ENCODE results near the gene PPP1R9B. TPM values are rescaled to one million over a fixed set of nuclear protein-coding genes. Genes with fewer than 3 reads are reported as not detected.

Gene PPP1R9B
- total and polyA plus RNA-seq, 3 donors from 2014 or later, result 49.1 to 82.4 (median 81.1) TPM

- Histone ChIP-seq H3K9me3 (no peaks in the 10 kb centered on the region), H3K27ac (no peak overlapping the region), H3K27me3 (no peaks in the 10 kb centered on the region), H3K4me1 (peaks cover 14% of the 10 kb centered on the region), H3K4me3 (no peak overlapping the region), H3K36me3 (ENCODE audit: low read depth, missing control alignments) (no peaks in the 10 kb centered on the region)
- intact Hi-C loops (cut with DNase I; ENCODE audit: low total_unique reads), result no loop called here
- WGBS, 2 donors, result 84 to 88% methylated on average over 12 of the region's 12 CpGs
- no peak for DNase-seq
- TF ChIP-seq POLR2A (IDR thresholded peaks at IDR 0.05), result no peak
- TF ChIP-seq CTCF (IDR thresholded peaks at IDR 0.05), result no peak
These were observed 31.4 kb upstream of the PPP1R9B start for GRCh38 chr17:50181591-50182560.

- DNase-seq, result no peak
- WGBS, 2 donors, result 88 to 90% methylated on average over 13 of the region's 13 CpGs
- H3K4me3 ChIP-seq, result no peak overlapping the region
- H3K27me3 ChIP-seq, result no peaks in the 10 kb centered on the region
- no peaks in the 10 kb centered on the region for H3K9me3 ChIP-seq
- no peak overlapping the region for H3K27ac ChIP-seq
- intact Hi-C loops (cut with DNase I; ENCODE audit: low total_unique reads), result no loop called here
- no peaks in the 10 kb centered on the region for H3K36me3 ChIP-seq (ENCODE audit: low read depth, missing control alignments)
- no peak for TF ChIP-seq CTCF (IDR thresholded peaks at IDR 0.05)
- TF ChIP-seq POLR2A (IDR thresholded peaks at IDR 0.05), result no peak
- H3K4me1 ChIP-seq, result peaks cover 21% of the 10 kb centered on the region
These were observed 30.7 kb upstream of the PPP1R9B start for GRCh38 chr17:50181144-50181543.

- no peak for TF ChIP-seq CTCF (IDR thresholded peaks at IDR 0.05)
- Histone ChIP-seq H3K27ac (no peak overlapping the region), H3K27me3 (no peaks in the 10 kb centered on the region), H3K4me1 (peaks cover 27% of the 10 kb centered on the region), H3K9me3 (no peaks in the 10 kb centered on the region), H3K4me3 (no peak overlapping the region), H3K36me3 (ENCODE audit: low read depth, missing control alignments) (no peaks in the 10 kb centered on the region)
- 80% methylated on average over 9 to 12 of the region's 12 CpGs for WGBS, 2 donors
- intact Hi-C loops (cut with DNase I; ENCODE audit: low total_unique reads), result no loop called here
- no peak for DNase-seq
These were observed 30.1 kb upstream of the PPP1R9B start for GRCh38 chr17:50180620-50181019.

- no peaks in the 10 kb centered on the region for H3K9me3 ChIP-seq
- DNase-seq, result no peak
- no peaks in the 10 kb centered on the region for H3K36me3 ChIP-seq (ENCODE audit: low read depth, missing control alignments)
- H3K4me3 ChIP-seq, result no peak overlapping the region
- H3K4me1 ChIP-seq, result peaks cover 27% of the 10 kb centered on the region
- intact Hi-C loops (cut with DNase I; ENCODE audit: low total_unique reads), result no loop called here
- no peak overlapping the region for H3K27ac ChIP-seq
- no peaks in the 10 kb centered on the region for H3K27me3 ChIP-seq
- 87 to 92% methylated on average over 3 to 4 of the region's 4 CpGs for WGBS, 2 donors
- TF ChIP-seq CTCF (IDR thresholded peaks at IDR 0.05), result no peak
- no peak for TF ChIP-seq POLR2A (IDR thresholded peaks at IDR 0.05)
These were observed 29.6 kb upstream of the PPP1R9B start for GRCh38 chr17:50180111-50180510.
